ENCODE results near the gene ARSA.

Gene ARSA

DNA sequence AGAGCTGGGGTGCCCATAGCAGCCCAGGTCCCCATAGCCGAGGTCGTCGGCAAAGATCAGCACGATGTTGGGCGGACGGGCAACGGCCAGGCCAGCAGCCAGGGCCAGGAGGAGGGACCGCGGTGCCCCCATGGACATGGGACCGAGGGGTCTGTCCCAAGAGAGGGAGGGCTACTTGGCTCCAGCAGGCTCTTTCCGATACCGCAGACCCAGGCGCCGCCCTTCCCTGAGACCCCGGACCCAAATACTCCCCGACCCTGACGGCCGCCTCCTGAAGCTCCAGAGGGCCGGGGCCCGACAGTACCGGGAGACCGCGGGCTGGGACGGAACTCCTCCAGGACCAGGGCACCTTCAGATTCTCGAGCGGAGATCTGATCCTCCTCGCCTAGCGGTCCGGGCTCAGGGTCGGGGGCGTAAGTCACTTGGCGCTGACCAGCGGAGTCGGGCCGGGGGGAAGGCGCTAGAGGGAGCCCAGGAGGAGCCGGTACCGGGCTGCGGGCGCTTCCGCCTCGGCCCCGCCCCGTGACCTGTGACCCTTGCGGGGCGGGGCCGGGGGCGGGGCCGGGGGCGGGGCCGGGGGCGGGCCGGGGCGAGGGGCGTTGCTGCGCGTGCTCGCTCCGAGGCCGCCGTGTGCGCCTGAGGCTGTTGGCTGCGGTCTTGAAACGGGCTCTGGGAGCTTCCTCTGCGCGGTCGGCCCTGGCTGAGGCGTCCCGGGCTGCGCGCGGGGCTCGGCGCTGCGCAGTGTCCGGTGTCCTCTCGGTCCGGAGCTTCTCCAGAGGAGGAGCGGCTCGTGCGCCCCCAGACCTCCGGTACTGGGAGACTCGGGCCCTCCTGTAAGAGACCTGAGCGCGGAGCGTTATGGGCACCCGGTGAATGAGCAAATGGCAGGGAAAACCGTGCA, at the start of gene ARSA:
Gene ARSA (minus strand): TSS at position 511 of the 901 bp plus-strand sequence. CDS start 373 bp downstream, at position 138.
- H3K4me3 ChIP-seq (ENCODE audit: low read depth, low read length), result peak within 1 kb of the TSS; percentile 83
- peak; percentile 38 for DNase-seq (ENCODE audit: low read depth)
- TF ChIP-seq, protein P1, sequence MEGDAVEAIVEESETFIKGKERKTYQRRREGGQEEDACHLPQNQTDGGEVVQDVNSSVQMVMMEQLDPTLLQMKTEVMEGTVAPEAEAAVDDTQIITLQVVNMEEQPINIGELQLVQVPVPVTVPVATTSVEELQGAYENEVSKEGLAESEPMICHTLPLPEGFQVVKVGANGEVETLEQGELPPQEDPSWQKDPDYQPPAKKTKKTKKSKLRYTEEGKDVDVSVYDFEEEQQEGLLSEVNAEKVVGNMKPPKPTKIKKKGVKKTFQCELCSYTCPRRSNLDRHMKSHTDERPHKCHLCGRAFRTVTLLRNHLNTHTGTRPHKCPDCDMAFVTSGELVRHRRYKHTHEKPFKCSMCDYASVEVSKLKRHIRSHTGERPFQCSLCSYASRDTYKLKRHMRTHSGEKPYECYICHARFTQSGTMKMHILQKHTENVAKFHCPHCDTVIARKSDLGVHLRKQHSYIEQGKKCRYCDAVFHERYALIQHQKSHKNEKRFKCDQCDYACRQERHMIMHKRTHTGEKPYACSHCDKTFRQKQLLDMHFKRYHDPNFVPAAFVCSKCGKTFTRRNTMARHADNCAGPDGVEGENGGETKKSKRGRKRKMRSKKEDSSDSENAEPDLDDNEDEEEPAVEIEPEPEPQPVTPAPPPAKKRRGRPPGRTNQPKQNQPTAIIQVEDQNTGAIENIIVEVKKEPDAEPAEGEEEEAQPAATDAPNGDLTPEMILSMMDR (IDR thresholded peaks at IDR 0.05; ENCODE audit: low read depth, low read length, missing control alignments), result peak; percentile 19
- in situ Hi-C loops (cut with HindIII; ENCODE audit: low sequenced_read_pairs), result loop anchor here (5.0 kb wide), 1 partner anchor 51 kb away; the partner anchor contains the start of gene CPT1B

DNA sequence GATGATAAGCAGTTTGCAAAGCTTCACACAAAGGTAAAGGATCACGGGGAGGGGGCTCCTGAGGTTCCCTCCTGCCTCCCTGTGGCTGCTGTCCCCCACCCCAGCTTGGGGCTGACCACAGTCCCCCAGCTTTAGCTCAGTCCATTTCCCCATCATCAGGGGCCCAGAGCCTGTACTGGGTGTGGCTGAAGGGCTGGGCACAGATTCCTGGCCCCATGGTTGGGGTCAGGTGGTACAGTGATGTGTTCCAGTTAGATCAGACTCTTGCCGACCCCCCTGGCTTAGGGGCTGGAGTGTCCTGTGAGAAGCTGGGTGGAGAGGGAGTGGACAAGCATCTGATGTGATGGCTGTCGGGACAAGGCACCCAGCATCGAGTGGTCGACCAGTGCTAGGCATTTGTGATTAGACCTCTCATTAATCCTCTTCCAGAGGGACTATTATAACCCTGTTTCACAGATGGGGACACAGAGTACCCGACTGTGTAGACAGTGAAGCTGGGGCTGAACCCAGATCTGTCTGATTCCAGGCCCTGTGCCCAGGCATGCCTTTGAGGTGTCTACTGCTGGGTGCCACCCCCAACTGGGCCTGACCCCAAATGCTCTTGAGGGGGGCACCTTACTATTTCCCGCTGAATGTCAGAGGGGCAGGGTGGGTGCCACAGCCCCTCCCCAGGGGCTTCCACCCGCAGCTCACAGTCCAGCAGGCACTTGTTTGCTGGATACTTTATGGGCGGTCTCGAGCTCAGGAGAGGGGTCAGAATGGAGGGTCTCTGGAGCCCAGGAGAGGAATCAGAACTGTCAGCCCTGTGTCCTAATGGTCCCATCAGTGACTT, 48.9 kb upstream of the ARSA start:
- TF ChIP-seq, protein P1 (IDR thresholded peaks at IDR 0.05; ENCODE audit: low read depth, low read length, missing control alignments), result no peak
- DNase-seq (ENCODE audit: low read depth), result no peak
- no peak overlapping the region for H3K4me3 ChIP-seq (ENCODE audit: low read depth, low read length)
- in situ Hi-C loops (cut with HindIII; ENCODE audit: low sequenced_read_pairs), result no loop called here

DNA sequence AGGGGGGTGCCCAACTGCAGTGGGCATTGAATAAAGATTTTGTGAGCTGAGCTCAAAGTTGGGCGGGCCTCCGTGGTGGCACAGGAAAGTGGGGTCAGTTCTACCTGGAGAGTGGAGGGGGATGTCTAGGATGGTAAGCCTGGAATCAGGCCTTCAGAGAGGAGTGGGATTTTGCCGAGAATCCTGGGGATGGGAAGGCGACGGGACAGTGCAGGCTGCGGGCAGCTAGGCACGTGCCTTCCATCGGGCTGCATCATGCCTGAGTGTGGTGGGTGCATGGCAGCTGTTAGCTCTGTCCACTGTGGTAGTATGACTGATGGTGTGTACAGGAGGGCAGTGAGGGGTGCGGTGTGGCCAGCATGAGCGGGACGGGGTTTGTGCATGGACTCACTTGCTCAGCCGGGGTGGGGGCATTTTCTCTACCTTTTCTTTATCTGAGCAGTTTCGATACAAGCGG, 48.3 kb upstream of the ARSA start:
- no peak overlapping the region for H3K4me3 ChIP-seq (ENCODE audit: low read depth, low read length)
- no peak for DNase-seq (ENCODE audit: low read depth)
- in situ Hi-C loops (cut with HindIII; ENCODE audit: low sequenced_read_pairs), result no loop called here
- TF ChIP-seq, protein P1 (IDR thresholded peaks at IDR 0.05; ENCODE audit: low read depth, low read length, missing control alignments), result no peak

DNA sequence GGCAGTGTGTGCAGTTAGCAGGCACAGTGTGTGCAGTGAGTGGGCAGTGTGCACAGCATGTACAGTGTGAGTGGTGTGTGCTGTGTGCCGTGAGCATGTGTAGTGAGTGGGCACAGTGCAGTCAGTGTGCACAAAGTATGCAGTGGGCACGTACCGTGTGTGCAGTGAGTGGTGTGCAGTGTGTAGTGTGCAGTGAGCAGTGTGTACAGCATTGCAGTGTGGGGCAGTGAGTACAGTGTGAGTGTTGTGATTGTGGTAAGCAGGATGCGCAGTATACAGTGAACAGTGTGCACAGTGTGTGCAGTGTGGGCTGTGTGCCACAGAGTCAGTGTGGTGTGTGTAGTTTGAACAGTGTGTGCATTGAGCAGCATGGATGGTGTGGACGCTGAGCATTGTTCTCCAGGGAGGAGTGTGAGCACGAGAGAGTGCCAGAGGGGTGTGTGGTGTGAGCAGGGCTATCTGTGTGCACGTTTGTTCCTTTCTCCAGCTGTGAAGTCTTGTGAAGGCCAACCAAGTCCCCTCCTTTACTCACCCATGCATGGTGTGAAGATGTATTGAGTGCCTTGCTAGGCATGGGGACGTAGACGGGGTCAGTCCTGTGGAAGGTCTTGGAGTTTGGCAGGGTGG, 47.7 kb upstream of the ARSA start:
- no peak for DNase-seq (ENCODE audit: low read depth)
- TF ChIP-seq, protein P1 (IDR thresholded peaks at IDR 0.05; ENCODE audit: low read depth, low read length, missing control alignments), result no peak
- in situ Hi-C loops (cut with HindIII; ENCODE audit: low sequenced_read_pairs), result no loop called here
- H3K4me3 ChIP-seq (ENCODE audit: low read depth, low read length), result no peak overlapping the region

DNA sequence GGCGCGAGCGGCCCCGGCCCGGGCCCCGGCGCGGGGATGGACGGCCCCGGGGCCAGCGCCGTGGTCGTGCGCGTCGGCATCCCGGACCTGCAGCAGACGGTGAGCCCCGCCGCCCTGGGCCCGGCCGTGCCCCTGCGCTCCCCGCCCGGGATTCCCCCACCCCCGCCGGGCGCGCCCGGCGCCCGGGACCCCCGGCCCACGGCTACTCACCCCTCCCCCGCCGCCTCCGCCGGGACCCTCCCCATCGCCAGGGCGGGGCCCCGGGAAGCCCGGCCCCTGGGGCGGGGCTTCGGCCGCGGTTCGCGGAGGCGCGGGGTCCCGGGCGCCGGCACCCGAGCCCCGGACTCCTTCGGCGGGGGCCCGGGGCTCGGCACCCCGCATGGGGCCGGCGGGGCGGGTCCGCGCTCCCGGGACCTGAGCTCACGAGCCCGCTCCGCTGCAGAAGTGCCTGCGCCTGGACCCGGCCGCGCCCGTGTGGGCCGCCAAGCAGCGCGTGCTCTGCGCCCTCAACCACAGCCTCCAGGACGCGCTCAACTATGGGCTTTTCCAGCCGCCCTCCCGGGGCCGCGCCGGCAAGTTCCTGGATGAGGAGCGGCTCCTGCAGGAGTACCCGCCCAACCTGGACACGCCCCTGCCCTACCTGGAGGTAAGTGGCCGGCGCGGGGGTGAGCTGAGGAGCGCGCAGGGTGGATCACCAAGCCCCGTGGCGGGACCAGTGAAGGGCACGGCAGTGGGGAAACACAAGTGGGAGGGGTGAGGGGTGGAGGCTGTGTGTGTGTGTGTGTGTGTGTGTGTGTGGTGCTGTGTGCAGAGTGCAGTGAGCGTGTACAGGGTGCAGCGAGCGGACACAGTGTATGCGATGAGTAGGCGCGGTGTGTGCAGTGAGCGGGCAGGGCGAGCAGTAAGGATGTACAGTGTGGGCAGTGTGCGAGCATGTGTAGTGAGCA, 46.9 kb upstream of the ARSA start:
- TF ChIP-seq, protein P1 (IDR thresholded peaks at IDR 0.05; ENCODE audit: low read depth, low read length, missing control alignments), result no peak
- in situ Hi-C loops (cut with HindIII; ENCODE audit: low sequenced_read_pairs), result no loop called here
- H3K4me3 ChIP-seq (ENCODE audit: low read depth, low read length), result peak overlapping the region; percentile 29
- DNase-seq (ENCODE audit: low read depth), result no peak

All from astrocyte of the cerebellum (primary cell).